Lung (tissue), 12 donors: ENCODE results near the gene KCNJ14. TPM values are rescaled to one million over a fixed set of nuclear protein-coding genes. Genes with fewer than 3 reads are reported as not detected.

Experiments
- ATAC-seq: fragments of 200-7000 bp; cut with Tn5 transposase; one replicate; pipeline ENCODE4 v1.9.1; 2020; ENCODE audit warnings: moderate number of reproducible peaks; ENCODE audit not compliant: insufficient read depth, low FRiP score
- DNase-seq, 3 donors: peaks; one replicate each; pipeline ENCODE4 v3.0.0-alpha.2; 2013 to 2017
- H3K27ac ChIP-seq, 2 donors: one replicate each; pipeline ENCODE4 v1.5.1; 2013; ENCODE audit warnings: mild to moderate bottlenecking in 2 of 2, moderate library complexity in 2 of 2, control low read depth in 1 of 2, inconsistent platforms in 1 of 2, low read depth in 1 of 2, low read length in 1 of 2
- H3K27me3 ChIP-seq, 3 donors: one replicate each; pipeline ENCODE4 v1.5.1; 2013; ENCODE audit warnings: low read length in 2 of 3; ENCODE audit not compliant: control insufficient read depth in 3 of 3, insufficient read depth in 3 of 3
- H3K36me3 ChIP-seq, 4 donors: one replicate each; pipeline ENCODE4 v1.5.1; 2013; ENCODE audit warnings: low read length in 4 of 4, mild to moderate bottlenecking in 1 of 4, moderate library complexity in 1 of 4; ENCODE audit not compliant: control insufficient read depth in 4 of 4, insufficient read depth in 4 of 4
- H3K4me1 ChIP-seq, 5 donors: one replicate each; pipeline ENCODE4 v1.5.1; 2013; ENCODE audit warnings: low read length in 5 of 5, mild to moderate bottlenecking in 2 of 5, moderate library complexity in 1 of 5; ENCODE audit not compliant: control insufficient read depth in 5 of 5, insufficient read depth in 5 of 5
- H3K4me3 ChIP-seq: one replicate; pipeline ENCODE4 v1.5.1; 2013; ENCODE audit warnings: mild to moderate bottlenecking, control low read depth, moderate library complexity
- H3K9ac ChIP-seq, 2 donors: one replicate each; pipeline ENCODE4 v1.5.1; 2013; ENCODE audit warnings: low read length in 2 of 2, control low read depth in 1 of 2; ENCODE audit not compliant: insufficient read depth in 1 of 2
- H3K9me3 ChIP-seq, 4 donors: one replicate each; pipeline ENCODE4 v1.5.1; 2013; ENCODE audit warnings: low read length in 3 of 4, mild to moderate bottlenecking in 1 of 4, moderate library complexity in 1 of 4; ENCODE audit not compliant: control insufficient read depth in 4 of 4, insufficient read depth in 3 of 4
- CTCF ChIP-seq: IDR thresholded peaks from 2 replicates; pipeline ENCODE4 v1.5.1; 2012; ENCODE audit warnings: mild to moderate bottlenecking; ENCODE audit errors: control extremely low read depth, extremely low read depth
- WGBS, 2 donors: extraction: QIAGEN DNeasy Blood & Tissue Kit; methylation state at CpG; one replicate each; pipeline ENCODE4 v1.1.7; 2013; 5-methylcytosine and 5-hydroxymethylcytosine counted together
- polyA plus RNA-seq, 2 donors: library from polyadenylated mRNA; stranded (reverse); fragments of 200-250 nt; gene quantifications; one replicate each; pipeline ENCODE4 v1.2.1, GENCODE V29; 2013
- total RNA-seq, 2 donors: library from RNA; depleted of rRNA in 1 of 2; stranded (reverse); fragments of >200 nt in 1 of 2; gene quantifications; one replicate each; pipeline ENCODE4 v1.2.1, GENCODE V29; 2014 to 2021
- donor health status: control.
- donor health status: control.
- donor health status: Bipolar disorder and iron deficiency.
- donor health status: healthy.
- donor health status: DM: yes; HTN: yes; CAD: no.

The KCNJ14 gene
- total and polyA plus RNA-seq, 4 donors: 0.21 to 0.83 (median 0.59) TPM

- no peak overlapping the region for H3K9ac ChIP-seq
- no peak for DNase-seq
- peaks cover 4 to 36% (median 8%) of the 10 kb centered on the region in 4 donors for H3K36me3 ChIP-seq
- no peaks in the 10 kb centered on the region for H3K27me3 ChIP-seq
- no peak for ATAC-seq
- H3K4me3 ChIP-seq: no peak overlapping the region
- H3K9me3 ChIP-seq: no peaks in the 10 kb centered on the region
- no peak overlapping the region for H3K27ac ChIP-seq
- no peaks in the 10 kb centered on the region for H3K4me1 ChIP-seq
- TF ChIP-seq CTCF: no peak
- WGBS, 2 donors: 97 to 99% methylated on average over 4 of the region's 4 CpGs
Measured at GRCh38 chr19:48456864-48457263, 1.5 kb downstream of the KCNJ14 start.

- H3K9ac ChIP-seq: no peak overlapping the region
- 95 to 98% methylated on average over 2 of the region's 2 CpGs for WGBS, 2 donors
- H3K27me3 ChIP-seq: no peaks in the 10 kb centered on the region
- H3K4me1 ChIP-seq: no peaks in the 10 kb centered on the region
- ATAC-seq (no peak), DNase-seq (no peak)
- H3K36me3 ChIP-seq: peaks cover 2 to 27% (median 6%) of the 10 kb centered on the region in 4 donors
- no peak overlapping the region for H3K4me3 ChIP-seq
- H3K27ac ChIP-seq: no peak overlapping the region
- H3K9me3 ChIP-seq: peaks cover 0 to 4% (median 0%) of the 10 kb centered on the region in 4 donors
- TF ChIP-seq CTCF: no peak
Measured at GRCh38 chr19:48458016-48458415, 2.6 kb downstream of the KCNJ14 start.

- Histone ChIP-seq H3K9ac (no peak overlapping the region), H3K27me3 (no peaks in the 10 kb centered on the region), H3K27ac (no peak overlapping the region), H3K4me1 (no peaks in the 10 kb centered on the region), H3K4me3 (no peak overlapping the region), H3K9me3 (peaks cover 0 to 4% (median 0%) of the 10 kb centered on the region in 4 donors), H3K36me3 (no peaks in the 10 kb centered on the region)
- WGBS, 2 donors: 93 to 94% methylated on average over 22 to 36 of the region's 36 CpGs
- DNase-seq (no peak), ATAC-seq (no peak)
- TF ChIP-seq CTCF: no peak
Measured at GRCh38 chr19:48461651-48461981, 6.2 kb downstream of the KCNJ14 start.

GRCh38 chr19:48461982-48462655 lies 6.7 kb downstream of the KCNJ14 start:
- Histone ChIP-seq H3K27me3 (no peaks in the 10 kb centered on the region), H3K9ac (no peak overlapping the region), H3K4me1 (no peaks in the 10 kb centered on the region), H3K36me3 (no peaks in the 10 kb centered on the region), H3K9me3 (peaks cover 0 to 4% (median 0%) of the 10 kb centered on the region in 4 donors), H3K4me3 (no peak overlapping the region), H3K27ac (no peak overlapping the region)
- no peak for DNase-seq
- no peak for ATAC-seq
- no peak for TF ChIP-seq CTCF
- 84 to 91% methylated on average over 62 of the region's 62 CpGs for WGBS, 2 donors
